Astrocyte of the cerebellum (primary cell): ENCODE measurements around the gene CNMD.
A peak's percentile ranks its signal among the peaks of the same experiment; 100 is the strongest.
"Not testable (repeated sequence)": the region's sequence is repeated elsewhere in the genome, so short reads cannot be mapped to it uniquely, and the experiment has no call there.

Source experiments
- DNase-seq: peaks from one replicate; pipeline ENCODE4 v3.0.0-alpha.2; 2011; ENCODE audit warnings: low read depth
- H3K4me3 ChIP-seq: 2 replicates; pipeline ENCODE4 v1.5.1; 2011; ENCODE audit warnings: mild to moderate bottlenecking, low read depth, low read length, moderate library complexity
- CTCF ChIP-seq: IDR thresholded peaks from 2 replicates; pipeline ENCODE4 v1.5.1; 2012; ENCODE audit warnings: low read length, low read depth, moderate library complexity, mild to moderate bottlenecking; ENCODE audit errors: missing control alignments
- in situ Hi-C: cut with HindIII; loops from 2 replicates; pipeline ENCODE4 v1.10.0; 2017; ENCODE audit warnings: low sequenced_read_pairs

The CNMD gene

GRCh38 chr13:52686376-52686775 lies 53.2 kb downstream of the CNMD start:
- no peak for DNase-seq
- no peak overlapping the region for H3K4me3 ChIP-seq
- no peak for TF ChIP-seq CTCF
- in situ Hi-C loops, result no loop called here

GRCh38 chr13:52685806-52686205 lies 53.8 kb downstream of the CNMD start:
- in situ Hi-C loops, result not testable (repeated sequence)

GRCh38 chr13:52677823-52678222 lies 61.8 kb downstream of the CNMD start:
- no peak for TF ChIP-seq CTCF
- no peak overlapping the region for H3K4me3 ChIP-seq
- no peak for DNase-seq
- in situ Hi-C loops, result no loop called here

More at GRCh38 chr13:52685806-52686205, 53.8 kb downstream of the CNMD start:
- not testable (repeated sequence) for DNase-seq, H3K4me3 ChIP-seq

- TF ChIP-seq CTCF, result no peak
- DNase-seq, result no peak
- no peak overlapping the region for H3K4me3 ChIP-seq
- in situ Hi-C loops, result no loop called here
These were observed 66.2 kb downstream of the CNMD start for GRCh38 chr13:52673465-52673864.

- TF ChIP-seq CTCF, result no peak
- in situ Hi-C loops, result no loop called here
- DNase-seq, result no peak
These were observed 68.9 kb downstream of the CNMD start for GRCh38 chr13:52670726-52671125.

GRCh38 chr13:52669677-52670076 lies 69.9 kb downstream of the CNMD start:
- no peak overlapping the region for H3K4me3 ChIP-seq
- no peak for TF ChIP-seq CTCF
- in situ Hi-C loops, result no loop called here
- DNase-seq, result no peak

More at GRCh38 chr13:52670726-52671125, 68.9 kb downstream of the CNMD start:
- H3K4me3 ChIP-seq, result no peak overlapping the region

- in situ Hi-C loops, result no loop called here
- H3K4me3 ChIP-seq, result no peak overlapping the region
- DNase-seq, result peak; percentile 5
- peak; percentile 38 for TF ChIP-seq CTCF
These were observed 74.3 kb downstream of the CNMD start for GRCh38 chr13:52665325-52665724.
